K562 (cell line): ENCODE measurements around the gene TMEM101. TPM values are rescaled to one million over a fixed set of nuclear protein-coding genes. Genes with fewer than 3 reads are reported as not detected.
A peak's percentile ranks its signal among the peaks of the same experiment; 100 is the strongest.

ENCODE experiments used
- BDP1 ChIP-seq: IDR thresholded peaks from 3 replicates; pipeline ENCODE4 v1.6.1; 2011; ENCODE audit not compliant: insufficient read length, insufficient read depth
- BRF2 ChIP-seq: IDR thresholded peaks from 3 replicates; pipeline ENCODE4 v1.6.1; 2011; ENCODE audit warnings: borderline replicate concordance, mild to moderate bottlenecking; ENCODE audit not compliant: insufficient read length, insufficient read depth
- CXXC5 ChIP-seq: fragments of 250-450 bp; sonication (Bioruptor Pico); IDR thresholded peaks from 2 replicates; pipeline ENCODE4 v1.8.0; 2022; ENCODE audit warnings: inconsistent platforms, mild to moderate bottlenecking, moderate library complexity
- DMBX1 ChIP-seq: fragments of 250-450 bp; sonication (Bioruptor Pico); IDR thresholded peaks from 2 replicates; pipeline ENCODE4 v1.8.0; 2022; ENCODE audit warnings: inconsistent platforms, mild to moderate bottlenecking, moderate library complexity, borderline replicate concordance
- ESRRA ChIP-seq: fragments of 450-650 bp; IDR thresholded peaks from 2 replicates; pipeline ENCODE4 v1.6.1; 2014; ENCODE audit warnings: low read depth, mild to moderate bottlenecking, moderate library complexity, borderline replicate concordance
- GABPB2 ChIP-seq: fragments of 250-450 bp; sonication (Bioruptor Pico); conservative IDR thresholded peaks from 2 replicates; pipeline ENCODE4 v1.5.1; 2021; ENCODE audit warnings: mild to moderate bottlenecking
- HDGF ChIP-seq: fragments of 450-650 bp; IDR thresholded peaks from 2 replicates; pipeline ENCODE4 v1.6.1; 2016
- MAFF ChIP-seq: IDR thresholded peaks from 2 replicates; pipeline ENCODE4 v1.6.1; 2012; ENCODE audit warnings: low read length, improper control_type of control experiment
- MBD2 ChIP-seq: sonication (generic); IDR thresholded peaks from 2 replicates; pipeline ENCODE4 v1.6.1; 2016; ENCODE audit warnings: low read depth, borderline replicate concordance
- MTA1 ChIP-seq: fragments of 450-650 bp; IDR thresholded peaks from 2 replicates; pipeline ENCODE4 v1.6.1; 2017; ENCODE audit warnings: borderline replicate concordance
- NFXL1 ChIP-seq: fragments of 450-650 bp; formaldehyde crosslinking; IDR thresholded peaks from 2 replicates; pipeline ENCODE4 v1.4.0; 2021; ENCODE audit warnings: mild to moderate bottlenecking
- POLR3G ChIP-seq: IDR thresholded peaks from 2 replicates; pipeline ENCODE4 v1.6.1; 2011; ENCODE audit not compliant: insufficient read length, insufficient replicate concordance; ENCODE audit errors: extremely low read depth
- RAD21 ChIP-seq, 2 experiments: fragments of 250-450 bp in 1 of 2; fragments of 450-650 bp in 1 of 2; sonication (Bioruptor Pico) in 1 of 2; formaldehyde crosslinking in 1 of 2; IDR thresholded peaks in 1 of 2; conservative IDR thresholded peaks in 1 of 2; 2 replicates each; pipeline versions ENCODE4 v1.4.0 to v1.8.0; 2020 to 2022; ENCODE audit warnings: mild to moderate bottlenecking in 2 of 2, moderate library complexity in 1 of 2
- SMARCB1 ChIP-seq: IDR thresholded peaks from 2 replicates; pipeline ENCODE4 v1.6.1; 2011; ENCODE audit warnings: improper control_type of control experiment, low read depth; ENCODE audit not compliant: insufficient read length
- SOX6 ChIP-seq: fragments of 450-650 bp; IDR thresholded peaks from 2 replicates; pipeline ENCODE4 v1.6.1; 2014; ENCODE audit warnings: mild to moderate bottlenecking
- SREBF2 ChIP-seq: sonication (generic); formaldehyde crosslinking; IDR thresholded peaks from 2 replicates; pipeline ENCODE4 v1.4.0; 2020; ENCODE audit warnings: mild to moderate bottlenecking, missing genetic modification reagents
- SUPT5H ChIP-seq: fragments of 450-650 bp; IDR thresholded peaks from 2 replicates; pipeline ENCODE4 v1.6.1; 2016
- TRIM25 ChIP-seq: fragments of 450-650 bp; IDR thresholded peaks from 2 replicates; pipeline ENCODE4 v1.7.0; 2016; ENCODE audit warnings: borderline replicate concordance
- ZBTB49 ChIP-seq: sonication (generic); formaldehyde crosslinking; IDR thresholded peaks from 2 replicates; pipeline ENCODE4 v1.8.0; 2022; ENCODE audit warnings: missing genetic modification reagents, mild to moderate bottlenecking, borderline replicate concordance
- ZC3H8 ChIP-seq: fragments of 450-650 bp; IDR thresholded peaks from 2 replicates; pipeline ENCODE4 v1.6.1; 2017
- ZFP36 ChIP-seq: fragments of 150-350 bp; IDR thresholded peaks from 2 replicates; pipeline ENCODE4 v1.6.1; 2018; ENCODE audit warnings: low read length, low read depth; ENCODE audit not compliant: partially characterized antibody
- ZNF165 ChIP-seq: fragments of 250-450 bp; sonication (Bioruptor Pico); IDR thresholded peaks from 2 replicates; pipeline ENCODE4 v1.4.0; 2020; ENCODE audit warnings: borderline replicate concordance
- ZNF347 ChIP-seq: fragments of 450-650 bp; formaldehyde crosslinking; IDR thresholded peaks from 2 replicates; pipeline ENCODE4 v1.4.0; 2020; ENCODE audit warnings: low read depth, mild to moderate bottlenecking, moderate library complexity
- ZNF507 ChIP-seq: conservative IDR thresholded peaks from 2 replicates; pipeline ENCODE4 v1.6.1; 2017; ENCODE audit warnings: missing genetic modification characterization, missing compliant biosample characterization
- ZNF589 ChIP-seq: fragments of 200-800 bp; sonication (Bioruptor generic); IDR thresholded peaks from 2 replicates; pipeline ENCODE4 v1.6.1; 2016; ENCODE audit warnings: low read depth, missing genetic modification characterization, missing compliant biosample characterization
- polyA plus RNA-seq, 8 experiments: library from polyadenylated mRNA; depleted of rRNA in 4 of 8; stranded (reverse) in 5 of 8; unstranded in 3 of 8; fragments of >200 nt; fragmentation: Nextera tagmentation in 2 of 8; fragmentation: Illumina TruSeq in 1 of 8; extraction: Ambion mirVana in 2 of 8; extraction: Trizol in 1 of 8; gene quantifications; 2 replicates each; pipeline versions ENCODE4 v1.2.1 to v1.2.3, GENCODE V29; 2011 to 2014; ENCODE audit warnings: inconsistent platforms in 1 of 8, missing spikeins in 1 of 8
- total RNA-seq, 7 experiments: library from RNA; depleted of rRNA in 6 of 7; stranded (reverse); fragments of >200 nt in 6 of 7; fragmentation: Illumina TruSeq in 2 of 7; extraction: Trizol in 2 of 7; gene quantifications; 2 replicates each; pipeline versions ENCODE4 v1.2.1 to v1.2.3, GENCODE V29; 2011 to 2021; ENCODE audit warnings: low replicate concordance in 1 of 7

TMEM101 gene
- total and polyA plus RNA-seq, 9 of the 15 experiments (the other 6 are each of a cell fraction or from before 2014, with no cell fraction given), result 21.2 to 110 (median 37.8) TPM

GRCh38 chr17:44006598-44007345, 8.0 kb downstream of the TMEM101 start (continued):
- TF ChIP-seq ZNF589 (CRISPR knock-in tag) (no peak), NFXL1 (CRISPR knock-in tag) (no peak), MBD2 (no peak), MTA1 (no peak; the same call in 1 of the 2 replicates), HDGF (no peak), DMBX1 (CRISPR knock-in tag) (no peak), ZBTB49 (CRISPR knock-in tag) (no peak), BRF2 (no peak), SUPT5H (no peak), MAFF (no peak), TRIM25 (no peak), SOX6 (peak; percentile 48; the same call in 1 of the 2 replicates), SMARCB1 (no peak), ZC3H8 (no peak), ZNF507 (tag) (no peak), RAD21 (CRISPR knock-in tag; conservative IDR thresholded peaks at IDR 0.05 in 1 of 2, IDR thresholded peaks at IDR 0.05 in 1 of 2) (0 out of 4 replicates have a peak, but pooled peaks of 1 of the 2 experiments have one; percentile 18), CXXC5 (CRISPR knock-in tag) (peak; percentile 56; the same call in 1 of the 2 replicates), BDP1 (no peak), ZFP36 (no peak), GABPB2 (CRISPR knock-in tag) (no peak), SREBF2 (CRISPR knock-in tag) (no peak), POLR3G (no peak), ZNF347 (CRISPR knock-in tag) (no peak), ZNF165 (CRISPR knock-in tag) (no peak), ESRRA (peak; percentile 63; the same call in 1 of the 2 replicates)
